ENCODE results near the gene TCERG1L.

DNA sequence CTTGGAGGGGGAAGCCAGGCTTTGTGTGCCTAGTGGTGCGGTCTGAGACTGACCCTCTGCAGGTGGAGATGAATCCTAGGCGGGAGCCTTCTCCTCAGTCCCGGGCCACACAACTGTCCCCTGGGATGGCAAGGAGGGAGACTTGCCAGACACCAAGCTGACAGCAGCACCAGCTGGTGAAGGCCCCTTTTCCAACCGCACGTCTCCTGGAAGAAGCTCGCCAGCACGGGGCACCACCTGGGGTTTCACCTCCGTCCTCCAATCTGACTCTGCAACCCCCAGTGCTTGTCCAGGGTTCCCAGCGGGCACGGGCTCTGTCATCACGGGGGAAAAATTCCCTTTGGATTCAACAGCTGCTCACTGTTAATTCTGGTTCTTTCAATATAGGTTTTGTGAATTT lies 34.2 kb upstream of the TCERG1L start:
- TF ChIP-seq, protein P1, sequence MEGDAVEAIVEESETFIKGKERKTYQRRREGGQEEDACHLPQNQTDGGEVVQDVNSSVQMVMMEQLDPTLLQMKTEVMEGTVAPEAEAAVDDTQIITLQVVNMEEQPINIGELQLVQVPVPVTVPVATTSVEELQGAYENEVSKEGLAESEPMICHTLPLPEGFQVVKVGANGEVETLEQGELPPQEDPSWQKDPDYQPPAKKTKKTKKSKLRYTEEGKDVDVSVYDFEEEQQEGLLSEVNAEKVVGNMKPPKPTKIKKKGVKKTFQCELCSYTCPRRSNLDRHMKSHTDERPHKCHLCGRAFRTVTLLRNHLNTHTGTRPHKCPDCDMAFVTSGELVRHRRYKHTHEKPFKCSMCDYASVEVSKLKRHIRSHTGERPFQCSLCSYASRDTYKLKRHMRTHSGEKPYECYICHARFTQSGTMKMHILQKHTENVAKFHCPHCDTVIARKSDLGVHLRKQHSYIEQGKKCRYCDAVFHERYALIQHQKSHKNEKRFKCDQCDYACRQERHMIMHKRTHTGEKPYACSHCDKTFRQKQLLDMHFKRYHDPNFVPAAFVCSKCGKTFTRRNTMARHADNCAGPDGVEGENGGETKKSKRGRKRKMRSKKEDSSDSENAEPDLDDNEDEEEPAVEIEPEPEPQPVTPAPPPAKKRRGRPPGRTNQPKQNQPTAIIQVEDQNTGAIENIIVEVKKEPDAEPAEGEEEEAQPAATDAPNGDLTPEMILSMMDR (IDR thresholded peaks at IDR 0.05): no peak
- TF ChIP-seq POLR2A (IDR thresholded peaks at IDR 0.05): no peak

Measured in tibial nerve (tissue), 3 donors.